ENCODE data around the gene MBD6. TPM values are rescaled to one million over a fixed set of nuclear protein-coding genes. Genes with fewer than 3 reads are reported as not detected.

Gene MBD6
- total RNA-seq, 2 experiments from 2014 or later = 23.9 to 110 TPM

DNA sequence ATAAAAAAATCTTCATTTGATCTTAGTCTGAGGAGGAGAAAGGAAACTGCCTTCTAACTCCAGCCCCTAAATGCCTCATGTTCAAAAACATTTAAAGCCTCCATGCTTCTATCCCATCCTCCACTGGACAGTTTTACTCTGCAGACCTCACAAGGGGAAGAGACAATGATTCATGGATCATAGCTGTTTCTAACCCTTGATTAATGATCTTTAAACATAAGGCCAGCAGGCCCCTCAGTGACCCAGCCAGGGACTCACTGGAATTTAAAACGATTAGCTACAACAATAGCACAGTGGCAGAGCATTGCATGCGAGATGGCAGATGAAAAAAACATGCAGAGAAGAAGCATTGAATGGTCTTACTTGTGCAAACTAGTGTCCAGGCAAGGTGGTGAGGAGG lies 18.4 kb downstream of the MBD6 start:
- H3K9me2 ChIP-seq (ENCODE audit: insufficient read depth, low read length) = no peaks in the 10 kb centered on the region
- DNase-seq (ENCODE audit: low spot score) = no peak
- ChIA-PET POLR2A (interaction anchor here (1.0 to 2.3 kb wide), 3 partner anchors 9 to 35 kb away, joined by 3 to 8 read pairs (median 3); no protein-coding TSS in a partner anchor), CTCF (ENCODE audit: unreplicated experiment) (no interaction called here)
- intact Hi-C loops (cut with micrococcal nuclease; ENCODE audit: unreplicated experiment) = no loop called here
- peaks cover 7% of the 10 kb centered on the region; the same call in 1 of the 2 replicates for H3K79me2 ChIP-seq (ENCODE audit: insufficient read depth, low read depth, low read length)
- H3K4me3 ChIP-seq (ENCODE audit: low read depth, low read length, poor library complexity, severe bottlenecking) = no peak overlapping the region
- H2AFZ ChIP-seq (ENCODE audit: low read length) = no peak overlapping the region
- no peaks in the 10 kb centered on the region for H4K20me1 ChIP-seq (ENCODE audit: insufficient read depth, low read length)
- H3K4me2 ChIP-seq (ENCODE audit: low read length) = no peak overlapping the region
- no peak overlapping the region for H3K27ac ChIP-seq (ENCODE audit: low read depth, low read length, poor library complexity, severe bottlenecking)
- BruUV-seq (replicated peaks) = no TSS peak
- peaks cover 44% of the 10 kb centered on the region for H3K36me3 ChIP-seq (ENCODE audit: insufficient read depth, low read length)
- H3K9me3 ChIP-seq (ENCODE audit: low read length) = no peaks in the 10 kb centered on the region
- no peak for TF ChIP-seq EZH2phosphoT487 (IDR thresholded peaks at IDR 0.05; ENCODE audit: borderline replicate concordance, low read depth, low read length)
- TF ChIP-seq, protein P1, sequence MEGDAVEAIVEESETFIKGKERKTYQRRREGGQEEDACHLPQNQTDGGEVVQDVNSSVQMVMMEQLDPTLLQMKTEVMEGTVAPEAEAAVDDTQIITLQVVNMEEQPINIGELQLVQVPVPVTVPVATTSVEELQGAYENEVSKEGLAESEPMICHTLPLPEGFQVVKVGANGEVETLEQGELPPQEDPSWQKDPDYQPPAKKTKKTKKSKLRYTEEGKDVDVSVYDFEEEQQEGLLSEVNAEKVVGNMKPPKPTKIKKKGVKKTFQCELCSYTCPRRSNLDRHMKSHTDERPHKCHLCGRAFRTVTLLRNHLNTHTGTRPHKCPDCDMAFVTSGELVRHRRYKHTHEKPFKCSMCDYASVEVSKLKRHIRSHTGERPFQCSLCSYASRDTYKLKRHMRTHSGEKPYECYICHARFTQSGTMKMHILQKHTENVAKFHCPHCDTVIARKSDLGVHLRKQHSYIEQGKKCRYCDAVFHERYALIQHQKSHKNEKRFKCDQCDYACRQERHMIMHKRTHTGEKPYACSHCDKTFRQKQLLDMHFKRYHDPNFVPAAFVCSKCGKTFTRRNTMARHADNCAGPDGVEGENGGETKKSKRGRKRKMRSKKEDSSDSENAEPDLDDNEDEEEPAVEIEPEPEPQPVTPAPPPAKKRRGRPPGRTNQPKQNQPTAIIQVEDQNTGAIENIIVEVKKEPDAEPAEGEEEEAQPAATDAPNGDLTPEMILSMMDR (conservative IDR thresholded peaks at IDR 0.05; ENCODE audit: low read length) = no peak
- peaks cover 20% of the 10 kb centered on the region for H3K4me1 ChIP-seq (ENCODE audit: insufficient read depth, low read length, poor library complexity, severe bottlenecking)

DNA sequence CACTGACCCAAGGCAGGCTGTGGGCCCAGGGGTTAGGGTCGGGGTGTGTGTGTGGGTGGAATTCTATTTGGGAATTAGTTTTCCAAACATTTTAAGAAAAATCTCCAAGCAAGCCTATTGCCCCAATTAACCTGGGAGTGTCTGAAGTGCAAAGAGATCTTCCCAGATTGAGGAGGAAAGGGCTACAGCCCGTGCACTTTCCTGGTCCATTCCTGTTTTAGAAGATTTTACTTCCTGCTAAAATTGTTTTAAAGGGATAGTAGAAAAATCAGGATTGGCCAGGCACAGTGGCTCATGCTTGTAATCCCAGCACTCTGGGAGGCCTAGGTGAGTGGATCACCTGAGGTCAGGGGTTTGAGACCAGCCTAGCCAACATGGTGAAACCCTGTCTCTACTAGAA lies 19.1 kb downstream of the MBD6 start:
- TF ChIP-seq, protein P1 (conservative IDR thresholded peaks at IDR 0.05; ENCODE audit: low read length) = no peak
- TF ChIP-seq EZH2phosphoT487 (IDR thresholded peaks at IDR 0.05; ENCODE audit: borderline replicate concordance, low read depth, low read length) = no peak
- Histone ChIP-seq H3K4me3 (ENCODE audit: low read depth, low read length, poor library complexity, severe bottlenecking) (no peak overlapping the region), H3K9me2 (ENCODE audit: insufficient read depth, low read length) (no peaks in the 10 kb centered on the region), H2AFZ (ENCODE audit: low read length) (no peak overlapping the region), H3K27ac (ENCODE audit: low read depth, low read length, poor library complexity, severe bottlenecking) (no peak overlapping the region), H4K20me1 (ENCODE audit: insufficient read depth, low read length) (no peaks in the 10 kb centered on the region), H3K36me3 (ENCODE audit: insufficient read depth, low read length) (peaks cover 39% of the 10 kb centered on the region), H3K79me2 (ENCODE audit: insufficient read depth, low read depth, low read length) (peaks cover 14% of the 10 kb centered on the region; the same call in 1 of the 2 replicates), H3K4me2 (ENCODE audit: low read length) (no peak overlapping the region), H3K9me3 (ENCODE audit: low read length) (no peaks in the 10 kb centered on the region), H3K4me1 (ENCODE audit: insufficient read depth, low read length, poor library complexity, severe bottlenecking) (peaks cover 22% of the 10 kb centered on the region)
- POLR2A ChIA-PET = interaction anchor here (0.8 to 2.3 kb wide), 2 partner anchors 18 to 36 kb away, joined by 3 to 8 read pairs; no protein-coding TSS in a partner anchor
- no TSS peak for BruUV-seq (replicated peaks)
- CTCF ChIA-PET (ENCODE audit: unreplicated experiment) = no interaction called here
- intact Hi-C loops (cut with micrococcal nuclease; ENCODE audit: unreplicated experiment) = no loop called here
- DNase-seq (ENCODE audit: low spot score) = no peak

DNA sequence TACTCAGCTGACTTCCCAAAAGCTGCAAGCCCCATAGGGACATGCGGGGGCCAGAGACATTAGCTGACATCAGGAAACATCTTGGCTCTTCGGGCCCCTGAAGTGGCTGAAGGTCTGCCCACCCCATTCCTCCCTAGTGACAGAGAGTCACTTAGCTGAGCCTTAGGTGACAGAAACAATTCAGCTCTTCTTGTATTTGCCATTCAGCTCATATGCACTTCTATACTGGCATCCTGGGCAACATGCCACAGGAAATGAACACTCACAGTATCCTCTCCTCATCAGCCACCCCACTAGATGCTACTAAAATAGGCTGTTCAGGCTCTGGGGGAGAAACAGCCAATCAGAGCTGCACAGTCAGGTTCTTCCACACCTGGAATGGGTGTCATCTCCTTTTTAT lies 21.0 kb downstream of the MBD6 start:
- H3K4me2 ChIP-seq (ENCODE audit: low read length) = no peak overlapping the region
- no peak overlapping the region for H3K27ac ChIP-seq (ENCODE audit: low read depth, low read length, poor library complexity, severe bottlenecking)
- POLR2A ChIA-PET = interaction anchor here (0.6 kb wide), 2 partner anchors 208 to 472 kb away, joined by 3 read pairs; partner anchors contain the start of gene CDK4
- H3K4me3 ChIP-seq (ENCODE audit: low read depth, low read length, poor library complexity, severe bottlenecking) = no peak overlapping the region
- TF ChIP-seq, protein P1 (conservative IDR thresholded peaks at IDR 0.05; ENCODE audit: low read length) = no peak
- TF ChIP-seq EZH2phosphoT487 (IDR thresholded peaks at IDR 0.05; ENCODE audit: borderline replicate concordance, low read depth, low read length) = no peak
- peaks cover 16% of the 10 kb centered on the region; the same call in 1 of the 2 replicates for H3K79me2 ChIP-seq (ENCODE audit: insufficient read depth, low read depth, low read length)
- no peaks in the 10 kb centered on the region for H4K20me1 ChIP-seq (ENCODE audit: insufficient read depth, low read length)
- H3K9me2 ChIP-seq (ENCODE audit: insufficient read depth, low read length) = no peaks in the 10 kb centered on the region
- no peak for DNase-seq (ENCODE audit: low spot score)
- no peaks in the 10 kb centered on the region for H3K9me3 ChIP-seq (ENCODE audit: low read length)
- H3K36me3 ChIP-seq (ENCODE audit: insufficient read depth, low read length) = peaks cover 27% of the 10 kb centered on the region; the same call in 1 of the 2 replicates
- H3K4me1 ChIP-seq (ENCODE audit: insufficient read depth, low read length, poor library complexity, severe bottlenecking) = peaks cover 29% of the 10 kb centered on the region
- CTCF ChIA-PET (ENCODE audit: unreplicated experiment) = no interaction called here
- H2AFZ ChIP-seq (ENCODE audit: low read length) = no peak overlapping the region
- intact Hi-C loops (cut with micrococcal nuclease; ENCODE audit: unreplicated experiment) = no loop called here
- BruUV-seq (replicated peaks) = no TSS peak

Measured in OCI-LY7 (cell line).